Stimulated activated CD8-positive, alpha-beta memory T cell treated with anti-CD3 and anti-CD28 coated beads, Interleukin-7, amount 100 ng/mL, for 1 hour (primary cell): ENCODE data around the gene JMJD8.
A peak's percentile ranks its signal among the peaks of the same experiment; 100 is the strongest.

Source experiments
- DNase-seq, 2 donors: peaks; one replicate each; pipeline ENCODE4 v3.0.0-alpha.2; 2020; ENCODE audit warnings: low read depth in 2 of 2

The JMJD8 gene

GRCh38 chr16:689175-689897 is 5.2 kb upstream of the JMJD8 start:
- no peak for DNase-seq

GRCh38 chr16:687499-687898 is 3.4 kb upstream of the JMJD8 start:
- no peak for DNase-seq

- no peak for DNase-seq
These were observed 2.5 kb upstream of the JMJD8 start for GRCh38 chr16:686459-687260.

GRCh38 chr16:685967-686366 is 1.8 kb upstream of the JMJD8 start:
- DNase-seq = no peak

- DNase-seq = no peak
These were observed 995 bp upstream of the JMJD8 start for GRCh38 chr16:684961-685696.

- DNase-seq = no peak
These were observed 601 bp downstream of the JMJD8 start for GRCh38 chr16:683396-684070.

GRCh38 chr16:682493-683395 is 1.4 kb downstream of the JMJD8 start:
- DNase-seq = no peak

GRCh38 chr16:681746-682427 is 2.2 kb downstream of the JMJD8 start:
- no peak for DNase-seq

- no peak for DNase-seq
These were observed 3.0 kb downstream of the JMJD8 start for GRCh38 chr16:680967-681745.

- DNase-seq = no peak
These were observed 3.5 kb downstream of the JMJD8 start for GRCh38 chr16:680625-680945.

GRCh38 chr16:679814-680624 is 4.1 kb downstream of the JMJD8 start, which contains the start of gene STUB1:
Gene STUB1, plus strand, starts transcription at chr16:680410. Its CDS starts 116 bp downstream, at chr16:680526.
- DNase-seq = peak; percentile 69 to 77

GRCh38 chr16:678858-679813 is 5.0 kb downstream of the JMJD8 start:
- DNase-seq = no peak

- DNase-seq = no peak
These were observed 5.8 kb downstream of the JMJD8 start for GRCh38 chr16:678209-678857.

- no peak for DNase-seq
These were observed 6.6 kb downstream of the JMJD8 start for GRCh38 chr16:677316-678190.

- no peak for DNase-seq
These were observed 7.2 kb downstream of the JMJD8 start for GRCh38 chr16:676913-677312.

GRCh38 chr16:676565-676902 is 7.6 kb downstream of the JMJD8 start:
- DNase-seq = no peak
